ENCODE results near the gene LRTM2. TPM values are rescaled to one million over a fixed set of nuclear protein-coding genes. Genes with fewer than 3 reads are reported as not detected.

LRTM2 gene
- total RNA-seq, 1 donor from 2014 or later = not detected

- Histone ChIP-seq H3K9me3 (ENCODE audit: control insufficient read depth in 3 of 3, low read length in 3 of 3) (peaks cover 0 to 7% (median 5%) of the 10 kb centered on the region in 3 donors), H3K9ac (ENCODE audit: low read depth in 1 of 3, low read length in 3 of 3) (no peak overlapping the region), H3K36me3 (ENCODE audit: control insufficient read depth in 3 of 3, insufficient read depth in 3 of 3, low read length in 3 of 3) (no peaks in the 10 kb centered on the region), H3K4me3 (ENCODE audit: low read length in 3 of 3) (no peak overlapping the region), H3K4me1 (ENCODE audit: control insufficient read depth in 3 of 3, insufficient read depth in 3 of 3, low read length in 3 of 3) (no peaks in the 10 kb centered on the region), H3K27ac (ENCODE audit: low read depth, low read length) (no peak overlapping the region), H3K27me3 (ENCODE audit: control insufficient read depth in 3 of 3, insufficient read depth in 3 of 3, low read length in 3 of 3) (peaks cover 0 to 6% (median 6%) of the 10 kb centered on the region in 3 donors)
These were observed 38.1 kb downstream of the LRTM2 start for GRCh38 chr12:1858456-1858855.

GRCh38 chr12:1859643-1860042 lies 39.3 kb downstream of the LRTM2 start:
- H3K27ac ChIP-seq (ENCODE audit: low read depth, low read length) = no peak overlapping the region
- H3K9me3 ChIP-seq (ENCODE audit: control insufficient read depth in 3 of 3, low read length in 3 of 3) = peaks cover 0 to 7% (median 5%) of the 10 kb centered on the region in 3 donors
- H3K4me3 ChIP-seq (ENCODE audit: low read length in 3 of 3) = no peak overlapping the region
- H3K36me3 ChIP-seq (ENCODE audit: control insufficient read depth in 3 of 3, insufficient read depth in 3 of 3, low read length in 3 of 3) = no peaks in the 10 kb centered on the region
- peaks cover 4 to 11% (median 10%) of the 10 kb centered on the region in 3 donors for H3K27me3 ChIP-seq (ENCODE audit: control insufficient read depth in 3 of 3, insufficient read depth in 3 of 3, low read length in 3 of 3)
- H3K9ac ChIP-seq (ENCODE audit: low read depth in 1 of 3, low read length in 3 of 3) = no peak overlapping the region
- no peaks in the 10 kb centered on the region for H3K4me1 ChIP-seq (ENCODE audit: control insufficient read depth in 3 of 3, insufficient read depth in 3 of 3, low read length in 3 of 3)

GRCh38 chr12:1862973-1863372 lies 42.6 kb downstream of the LRTM2 start:
- peaks cover 8 to 17% (median 14%) of the 10 kb centered on the region in 3 donors for H3K27me3 ChIP-seq (ENCODE audit: control insufficient read depth in 3 of 3, insufficient read depth in 3 of 3, low read length in 3 of 3)
- no peak overlapping the region for H3K9ac ChIP-seq (ENCODE audit: low read depth in 1 of 3, low read length in 3 of 3)
- no peaks in the 10 kb centered on the region for H3K4me1 ChIP-seq (ENCODE audit: control insufficient read depth in 3 of 3, insufficient read depth in 3 of 3, low read length in 3 of 3)
- peaks cover 0 to 2% (median 2%) of the 10 kb centered on the region in 3 donors for H3K9me3 ChIP-seq (ENCODE audit: control insufficient read depth in 3 of 3, low read length in 3 of 3)
- H3K4me3 ChIP-seq (ENCODE audit: low read length in 3 of 3) = no peak overlapping the region
- H3K27ac ChIP-seq (ENCODE audit: low read depth, low read length) = no peak overlapping the region
- no peaks in the 10 kb centered on the region for H3K36me3 ChIP-seq (ENCODE audit: control insufficient read depth in 3 of 3, insufficient read depth in 3 of 3, low read length in 3 of 3)

- Histone ChIP-seq H3K27me3 (ENCODE audit: control insufficient read depth in 3 of 3, insufficient read depth in 3 of 3, low read length in 3 of 3) (peaks cover 8 to 14% (median 11%) of the 10 kb centered on the region in 3 donors), H3K9ac (ENCODE audit: low read depth in 1 of 3, low read length in 3 of 3) (no peak overlapping the region), H3K4me1 (ENCODE audit: control insufficient read depth in 3 of 3, insufficient read depth in 3 of 3, low read length in 3 of 3) (no peaks in the 10 kb centered on the region), H3K36me3 (ENCODE audit: control insufficient read depth in 3 of 3, insufficient read depth in 3 of 3, low read length in 3 of 3) (no peaks in the 10 kb centered on the region), H3K4me3 (ENCODE audit: low read length in 3 of 3) (no peak overlapping the region), H3K27ac (ENCODE audit: low read depth, low read length) (no peak overlapping the region), H3K9me3 (ENCODE audit: control insufficient read depth in 3 of 3, low read length in 3 of 3) (peaks cover 0 to 4% (median 2%) of the 10 kb centered on the region in 3 donors)
These were observed 43.5 kb downstream of the LRTM2 start for GRCh38 chr12:1863823-1864222.

GRCh38 chr12:1864456-1864855 lies 44.1 kb downstream of the LRTM2 start:
- Histone ChIP-seq H3K4me3 (ENCODE audit: low read length in 3 of 3) (no peak overlapping the region), H3K27me3 (ENCODE audit: control insufficient read depth in 3 of 3, insufficient read depth in 3 of 3, low read length in 3 of 3) (peaks cover 8 to 16% (median 15%) of the 10 kb centered on the region in 3 donors), H3K27ac (ENCODE audit: low read depth, low read length) (no peak overlapping the region), H3K9me3 (ENCODE audit: control insufficient read depth in 3 of 3, low read length in 3 of 3) (peaks cover 2 to 7% (median 4%) of the 10 kb centered on the region in 3 donors), H3K9ac (ENCODE audit: low read depth in 1 of 3, low read length in 3 of 3) (no peak overlapping the region), H3K4me1 (ENCODE audit: control insufficient read depth in 3 of 3, insufficient read depth in 3 of 3, low read length in 3 of 3) (no peaks in the 10 kb centered on the region), H3K36me3 (ENCODE audit: control insufficient read depth in 3 of 3, insufficient read depth in 3 of 3, low read length in 3 of 3) (no peaks in the 10 kb centered on the region)

GRCh38 chr12:1864867-1865266 lies 44.5 kb downstream of the LRTM2 start:
- Histone ChIP-seq H3K4me3 (ENCODE audit: low read length in 3 of 3) (no peak overlapping the region), H3K4me1 (ENCODE audit: control insufficient read depth in 3 of 3, insufficient read depth in 3 of 3, low read length in 3 of 3) (no peaks in the 10 kb centered on the region), H3K27ac (ENCODE audit: low read depth, low read length) (no peak overlapping the region), H3K27me3 (ENCODE audit: control insufficient read depth in 3 of 3, insufficient read depth in 3 of 3, low read length in 3 of 3) (peaks cover 8 to 16% (median 15%) of the 10 kb centered on the region in 3 donors), H3K9ac (ENCODE audit: low read depth in 1 of 3, low read length in 3 of 3) (no peak overlapping the region), H3K36me3 (ENCODE audit: control insufficient read depth in 3 of 3, insufficient read depth in 3 of 3, low read length in 3 of 3) (no peaks in the 10 kb centered on the region), H3K9me3 (ENCODE audit: control insufficient read depth in 3 of 3, low read length in 3 of 3) (peaks cover 2 to 7% (median 6%) of the 10 kb centered on the region in 3 donors)

- Histone ChIP-seq H3K9me3 (ENCODE audit: control insufficient read depth in 3 of 3, low read length in 3 of 3) (peaks cover 2 to 7% (median 6%) of the 10 kb centered on the region in 3 donors), H3K27me3 (ENCODE audit: control insufficient read depth in 3 of 3, insufficient read depth in 3 of 3, low read length in 3 of 3) (peaks cover 8 to 17% (median 15%) of the 10 kb centered on the region in 3 donors), H3K9ac (ENCODE audit: low read depth in 1 of 3, low read length in 3 of 3) (no peak overlapping the region), H3K4me3 (ENCODE audit: low read length in 3 of 3) (no peak overlapping the region), H3K36me3 (ENCODE audit: control insufficient read depth in 3 of 3, insufficient read depth in 3 of 3, low read length in 3 of 3) (no peaks in the 10 kb centered on the region), H3K27ac (ENCODE audit: low read depth, low read length) (no peak overlapping the region), H3K4me1 (ENCODE audit: control insufficient read depth in 3 of 3, insufficient read depth in 3 of 3, low read length in 3 of 3) (no peaks in the 10 kb centered on the region)
These were observed 45.0 kb downstream of the LRTM2 start for GRCh38 chr12:1865284-1865866.

GRCh38 chr12:1869145-1869544 lies 48.8 kb downstream of the LRTM2 start:
- Histone ChIP-seq H3K9me3 (ENCODE audit: control insufficient read depth in 3 of 3, low read length in 3 of 3) (peaks cover 6 to 7% (median 7%) of the 10 kb centered on the region in 3 donors), H3K27me3 (ENCODE audit: control insufficient read depth in 3 of 3, insufficient read depth in 3 of 3, low read length in 3 of 3) (peaks cover 8 to 19% (median 17%) of the 10 kb centered on the region in 3 donors), H3K36me3 (ENCODE audit: control insufficient read depth in 3 of 3, insufficient read depth in 3 of 3, low read length in 3 of 3) (no peaks in the 10 kb centered on the region), H3K4me1 (ENCODE audit: control insufficient read depth in 3 of 3, insufficient read depth in 3 of 3, low read length in 3 of 3) (no peaks in the 10 kb centered on the region), H3K4me3 (ENCODE audit: low read length in 3 of 3) (no peak overlapping the region), H3K9ac (ENCODE audit: low read depth in 1 of 3, low read length in 3 of 3) (no peak overlapping the region), H3K27ac (ENCODE audit: low read depth, low read length) (no peak overlapping the region)

GRCh38 chr12:1870086-1870485 lies 49.7 kb downstream of the LRTM2 start:
- no peak overlapping the region for H3K9ac ChIP-seq (ENCODE audit: low read depth in 1 of 3, low read length in 3 of 3)
- no peak overlapping the region for H3K4me3 ChIP-seq (ENCODE audit: low read length in 3 of 3)
- H3K36me3 ChIP-seq (ENCODE audit: control insufficient read depth in 3 of 3, insufficient read depth in 3 of 3, low read length in 3 of 3) = no peaks in the 10 kb centered on the region
- H3K27me3 ChIP-seq (ENCODE audit: control insufficient read depth in 3 of 3, insufficient read depth in 3 of 3, low read length in 3 of 3) = peaks cover 0 to 10% (median 9%) of the 10 kb centered on the region in 3 donors
- no peaks in the 10 kb centered on the region for H3K4me1 ChIP-seq (ENCODE audit: control insufficient read depth in 3 of 3, insufficient read depth in 3 of 3, low read length in 3 of 3)
- peaks cover 6 to 7% (median 7%) of the 10 kb centered on the region in 3 donors for H3K9me3 ChIP-seq (ENCODE audit: control insufficient read depth in 3 of 3, low read length in 3 of 3)
- H3K27ac ChIP-seq (ENCODE audit: low read depth, low read length) = no peak overlapping the region

GRCh38 chr12:1870998-1871917 lies 50.9 kb downstream of the LRTM2 start:
- H3K4me3 ChIP-seq (ENCODE audit: low read length in 3 of 3) = no peak overlapping the region

More at GRCh38 chr12:1870998-1871917, 50.9 kb downstream of the LRTM2 start:
- Histone ChIP-seq H3K4me1 (ENCODE audit: control insufficient read depth in 3 of 3, insufficient read depth in 3 of 3, low read length in 3 of 3) (no peaks in the 10 kb centered on the region), H3K27ac (ENCODE audit: low read depth, low read length) (no peak overlapping the region), H3K27me3 (ENCODE audit: control insufficient read depth in 3 of 3, insufficient read depth in 3 of 3, low read length in 3 of 3) (peaks cover 0 to 14% (median 6%) of the 10 kb centered on the region in 3 donors), H3K9me3 (ENCODE audit: control insufficient read depth in 3 of 3, low read length in 3 of 3) (peaks cover 4 to 7% (median 7%) of the 10 kb centered on the region in 3 donors), H3K36me3 (ENCODE audit: control insufficient read depth in 3 of 3, insufficient read depth in 3 of 3, low read length in 3 of 3) (no peaks in the 10 kb centered on the region), H3K9ac (ENCODE audit: low read depth in 1 of 3, low read length in 3 of 3) (no peak overlapping the region)

All from skeletal muscle tissue (tissue), 4 donors.